Psoas muscle (tissue), 8 donors: ENCODE data around the gene NIPA2. TPM values are rescaled to one million over a fixed set of nuclear protein-coding genes. Genes with fewer than 3 reads are reported as not detected.

Experiments used
- ATAC-seq, 4 donors: fragments of 200-7000 bp; cut with Tn5 transposase; one replicate each; pipeline ENCODE4 v1.9.1; 2020; ENCODE audit warnings: moderate library complexity in 3 of 4, mild to moderate bottlenecking in 2 of 4
- DNase-seq, 2 donors: peaks; one replicate each; pipeline ENCODE4 v3.0.0-alpha.2; 2020
- H3K27ac ChIP-seq: fragments of 200-600 bp; one replicate; pipeline ENCODE4 v1.8.0; 2022
- H3K27me3 ChIP-seq, 3 donors: fragments of 200-600 bp in 1 of 3; one replicate each; pipeline versions ENCODE4 v1.6.1 to v1.8.0; 2013 to 2022; ENCODE audit warnings: low read length in 2 of 3, mild to moderate bottlenecking in 2 of 3, moderate library complexity in 1 of 3; ENCODE audit not compliant: insufficient read depth in 3 of 3
- H3K36me3 ChIP-seq, 2 donors: fragments of 200-600 bp in 1 of 2; one replicate each; pipeline versions ENCODE4 v1.6.1 to v1.8.0; 2013 to 2022; ENCODE audit warnings: low read depth in 1 of 2, mild to moderate bottlenecking in 1 of 2, moderate library complexity in 1 of 2; ENCODE audit not compliant: insufficient read depth in 1 of 2
- H3K4me1 ChIP-seq: fragments of 200-600 bp; one replicate; pipeline ENCODE4 v1.8.0; 2022
- H3K4me3 ChIP-seq: fragments of 200-600 bp; one replicate; pipeline ENCODE4 v1.8.0; 2022; ENCODE audit warnings: mild to moderate bottlenecking
- H3K9me3 ChIP-seq: fragments of 200-600 bp; one replicate; pipeline ENCODE4 v1.8.0; 2022
- CTCF ChIP-seq: fragments of 200-600 bp; IDR thresholded peaks from one replicate; pipeline ENCODE4 v1.8.0; 2022; ENCODE audit warnings: antibody characterized with exemption
- WGBS, 3 donors: extraction: QIAGEN DNeasy Blood & Tissue Kit; methylation state at CpG; one replicate each; pipeline versions ENCODE4 v1.1.6 to v1.1.7; 2013; 5-methylcytosine and 5-hydroxymethylcytosine counted together
- intact Hi-C, 2 donors: fragments of 100-400 bp; cut with DNase I; formaldehyde crosslinking; loops; one replicate each; pipeline versions ENCODE4 v1.11.0 to v1.14.2; 2022
- polyA plus RNA-seq, 3 donors: library from polyadenylated mRNA; stranded (reverse); fragments of 200-250 nt; gene quantifications; one replicate each; pipeline ENCODE4 v1.2.3, GENCODE V29; 2013
- total RNA-seq, 4 donors: library from RNA; stranded (reverse); fragmentation: NEBNext Ultra II Directional in 2 of 4; extraction: Animal tissue kit (Norgen Biotek cat#: 25700) in 2 of 4; gene quantifications; one replicate each; pipeline versions ENCODE4 v1.2.1 to v1.2.4, GENCODE V29; 2021 to 2023
- donor health status: healthy with polysubstance abuse.
- donor health status: DM: no; HTN: no; CAD: no; lungs with moderate emphysema.
- donor health status: Bipolar disorder and iron deficiency.
- donor health status: healthy.
- donor health status: DM: yes; HTN: yes; CAD: no.
- donor health status: DM: no; HTN: no; CAD: no.
- donor health status: DM: no; HTN: no; CAD: no.
- donor health status: DM: yes; HTN: yes; CAD: no.

Gene NIPA2
- total and polyA plus RNA-seq, 7 donors = 11.3 to 61.8 (median 28.2) TPM

- Histone ChIP-seq H3K36me3 (peaks cover 0 to 42% of the 10 kb centered on the region in 2 donors), H3K27me3 (no peaks in the 10 kb centered on the region), H3K4me1 (peaks cover 5% of the 10 kb centered on the region), H3K27ac (no peak overlapping the region), H3K9me3 (no peaks in the 10 kb centered on the region), H3K4me3 (no peak overlapping the region)
- 89 to 93% (median 91%) methylated on average over 14 of the region's 14 CpGs for WGBS, 3 donors
- intact Hi-C loops = no loop called here
- ATAC-seq (no peak), DNase-seq (no peak)
- no peak for TF ChIP-seq CTCF
Observed at GRCh38 chr15:22889146-22889818, 50.8 kb downstream of the NIPA2 start.

- ATAC-seq (no peak), DNase-seq (no peak)
- Histone ChIP-seq H3K27me3 (no peaks in the 10 kb centered on the region), H3K4me1 (peaks cover 5% of the 10 kb centered on the region), H3K27ac (no peak overlapping the region), H3K36me3 (peaks cover 0 to 42% of the 10 kb centered on the region in 2 donors), H3K9me3 (no peaks in the 10 kb centered on the region), H3K4me3 (no peak overlapping the region)
- intact Hi-C loops = no loop called here
- TF ChIP-seq CTCF = no peak
- 93 to 98% (median 96%) methylated on average over 11 of the region's 11 CpGs for WGBS, 3 donors
Observed at GRCh38 chr15:22890296-22890695, 51.8 kb downstream of the NIPA2 start.

- peaks cover 0 to 42% of the 10 kb centered on the region in 2 donors for H3K36me3 ChIP-seq
- H3K4me1 ChIP-seq = peaks cover 5% of the 10 kb centered on the region
- 88 to 91% (median 89%) methylated on average over 33 of the region's 33 CpGs for WGBS, 3 donors
- no peaks in the 10 kb centered on the region for H3K27me3 ChIP-seq
- TF ChIP-seq CTCF = no peak
- ATAC-seq = no peak
- no peak overlapping the region for H3K27ac ChIP-seq
- no peak overlapping the region for H3K4me3 ChIP-seq
- intact Hi-C loops = no loop called here
- no peaks in the 10 kb centered on the region for H3K9me3 ChIP-seq
- no peak for DNase-seq
Observed at GRCh38 chr15:22891426-22892210, 53.2 kb downstream of the NIPA2 start.

- Histone ChIP-seq H3K9me3 (no peaks in the 10 kb centered on the region), H3K27ac (no peak overlapping the region), H3K4me3 (no peak overlapping the region), H3K36me3 (peaks cover 0 to 42% of the 10 kb centered on the region in 2 donors), H3K27me3 (no peaks in the 10 kb centered on the region), H3K4me1 (peaks cover 5% of the 10 kb centered on the region)
- ATAC-seq (no peak), DNase-seq (no peak)
- intact Hi-C loops = no loop called here
- TF ChIP-seq CTCF = no peak
- WGBS, 3 donors = 91 to 97% (median 92%) methylated on average over 9 of the region's 9 CpGs
Observed at GRCh38 chr15:22892333-22892732, 53.9 kb downstream of the NIPA2 start.
